Gastroesophageal sphincter (tissue), 4 donors: ENCODE results near the gene RPS21. TPM values are rescaled to one million over a fixed set of nuclear protein-coding genes. Genes with fewer than 3 reads are reported as not detected.

Source experiments
- ATAC-seq: fragments of 150-250 bp; one replicate; pipeline ENCODE4 v1.9.1; 2016; ENCODE audit warnings: mild to moderate bottlenecking, moderate library complexity
- H3K27ac ChIP-seq, 4 donors: fragments of 200-600 bp; sonication (generic) in 3 of 4; 1 replicate in 3 of 4; 2 replicates in 1 of 4; pipeline ENCODE4 v1.5.1; 2016 to 2019
- H3K27me3 ChIP-seq: fragments of 200-600 bp; sonication (generic); one replicate; pipeline ENCODE4 v1.5.1; 2019
- H3K36me3 ChIP-seq, 2 donors: fragments of 200-600 bp; sonication (generic); one replicate each; pipeline ENCODE4 v1.5.1; 2019; ENCODE audit warnings: control low read depth in 1 of 2
- H3K4me1 ChIP-seq, 3 donors: fragments of 200-600 bp; sonication (generic); 1 replicate in 2 of 3; 2 replicates in 1 of 3; pipeline ENCODE4 v1.5.1; 2016 to 2019; ENCODE audit warnings: control low read depth in 2 of 3
- H3K4me3 ChIP-seq, 2 donors: fragments of 200-600 bp; sonication (generic); one replicate each; pipeline ENCODE4 v1.5.1; 2019; ENCODE audit warnings: mild to moderate bottlenecking in 1 of 2, moderate library complexity in 1 of 2
- H3K9me3 ChIP-seq, 3 donors: fragments of 200-600 bp; sonication (generic); one replicate each; pipeline ENCODE4 v1.5.1; 2017 to 2019; ENCODE audit warnings: control low read depth in 2 of 3
- CTCF ChIP-seq, 4 experiments: fragments of 200-600 bp in 2 of 4; fragments of 450-650 bp in 2 of 4; sonication (generic) in 1 of 4; IDR thresholded peaks; one replicate each; pipeline ENCODE4 v1.5.1; 2017 to 2019; ENCODE audit warnings: antibody characterized with exemption in 4 of 4, mild to moderate bottlenecking in 2 of 4, moderate library complexity in 2 of 4
- EP300 ChIP-seq: sonication (generic); formaldehyde crosslinking; IDR thresholded peaks from one replicate; pipeline ENCODE4 v1.6.1; 2017; ENCODE audit warnings: antibody characterized with exemption, mild to moderate bottlenecking
- POLR2A ChIP-seq, 2 donors: fragments of 450-650 bp; IDR thresholded peaks; one replicate each; pipeline ENCODE4 v1.6.1; 2017; ENCODE audit warnings: antibody characterized with exemption in 2 of 2, mild to moderate bottlenecking in 2 of 2, moderate library complexity in 1 of 2
- POLR2AphosphoS5 ChIP-seq: sonication (generic); formaldehyde crosslinking; IDR thresholded peaks from one replicate; pipeline ENCODE4 v1.6.1; 2017; ENCODE audit warnings: antibody characterized with exemption
- WGBS, 2 donors: methylation state at CpG; one replicate each; pipeline ENCODE4 v1.1.5; 2018; ENCODE audit warnings: low coverage in 1 of 2; 5-methylcytosine and 5-hydroxymethylcytosine counted together
- total RNA-seq, 4 donors: library from RNA; depleted of rRNA; stranded (reverse); fragments of >200 nt; gene quantifications; one replicate each; pipeline ENCODE4 v1.1.0, GENCODE V29; 2016

Gene RPS21
- total RNA-seq, 4 donors from 2014 or later, result 383 to 2,881 (median 2,372) TPM

- Histone ChIP-seq H3K27me3 (peaks cover 8% of the 10 kb centered on the region), H3K36me3 (no peaks in the 10 kb centered on the region), H3K4me3 (peak overlapping the region in 1 of 2 donors; percentile 93), H3K9me3 (no peaks in the 10 kb centered on the region), H3K27ac (peak overlapping the region; percentile 84 to 97 (median 92)), H3K4me1 (peaks cover 9 to 92% (median 55%) of the 10 kb centered on the region in 3 donors)
- TF ChIP-seq EP300 (no peak), POLR2A (IDR thresholded peaks at IDR 0.05) (no peak), CTCF (IDR thresholded peaks at IDR 0.05) (no peak), POLR2AphosphoS5 (no peak)
- no peak for ATAC-seq
- WGBS, 2 donors, result 0% methylated on average over 5 of the region's 15 CpGs; no CpG with 5 or more reads in 1 of the 2 donors
Observed at GRCh38 chr20:62368392-62368975, 18.4 kb upstream of the RPS21 start.

GRCh38 chr20:62368976-62369814, 17.7 kb upstream of the RPS21 start:
- H3K4me3 ChIP-seq, result peak overlapping the region in 1 of 2 donors; percentile 93
- peak overlapping the region; percentile 84 to 97 (median 92) for H3K27ac ChIP-seq
- H3K4me1 ChIP-seq, result peaks cover 9 to 91% (median 50%) of the 10 kb centered on the region in 3 donors
- 6 to 29% methylated on average over 3 to 8 of the region's 28 CpGs for WGBS, 2 donors
- TF ChIP-seq CTCF (IDR thresholded peaks at IDR 0.05) (peak in 2 of 4 experiments; percentile 46 to 54), EP300 (no peak), POLR2AphosphoS5 (peak; percentile 81), POLR2A (IDR thresholded peaks at IDR 0.05) (peak in 1 of 2 donors; percentile 10)
- peaks cover 8% of the 10 kb centered on the region for H3K27me3 ChIP-seq
- ATAC-seq, result peak; percentile 9
- H3K9me3 ChIP-seq, result no peaks in the 10 kb centered on the region
- no peaks in the 10 kb centered on the region for H3K36me3 ChIP-seq

GRCh38 chr20:62369815-62370114, 17.1 kb upstream of the RPS21 start:
- peak overlapping the region; percentile 84 to 97 (median 92) for H3K27ac ChIP-seq
- H3K4me3 ChIP-seq, result no peak overlapping the region
- H3K36me3 ChIP-seq, result no peaks in the 10 kb centered on the region
- 33% methylated on average over 1 of the region's 4 CpGs; no CpG with 5 or more reads in 1 of the 2 donors for whole genome bisulfite sequencing, 2 donors
- no peaks in the 10 kb centered on the region for H3K9me3 ChIP-seq
- no peak for ATAC-seq
- TF ChIP-seq POLR2A (IDR thresholded peaks at IDR 0.05), result peak in 1 of 2 donors; percentile 16
- no peak for TF ChIP-seq EP300
- H3K4me1 ChIP-seq, result peaks cover 9 to 91% (median 55%) of the 10 kb centered on the region in 3 donors
- H3K27me3 ChIP-seq, result peaks cover 8% of the 10 kb centered on the region

- Histone ChIP-seq H3K27me3 (peaks cover 8% of the 10 kb centered on the region), H3K27ac (peak overlapping the region; percentile 84 to 97 (median 92)), H3K4me1 (peaks cover 9 to 91% (median 57%) of the 10 kb centered on the region in 3 donors), H3K9me3 (no peaks in the 10 kb centered on the region), H3K4me3 (no peak overlapping the region), H3K36me3 (no peaks in the 10 kb centered on the region)
- WGBS, 2 donors, result 20% methylated on average over 1 of the region's 19 CpGs; no CpG with 5 or more reads in 1 of the 2 donors
- ATAC-seq, result no peak
- TF ChIP-seq CTCF (IDR thresholded peaks at IDR 0.05) (no peak), EP300 (no peak), POLR2A (IDR thresholded peaks at IDR 0.05) (no peak), POLR2AphosphoS5 (no peak)
Observed at GRCh38 chr20:62370115-62370806, 16.6 kb upstream of the RPS21 start.
